Measurements from ENCODE around the gene MYO1C.

The MYO1C gene

GRCh38 chr17:1434150-1434549 is 58.3 kb downstream of the MYO1C start:
- no peak for DNase-seq (ENCODE audit: low read depth in 1 of 2, low spot score in 1 of 2)

GRCh38 chr17:1431631-1432104 is 60.8 kb downstream of the MYO1C start:
- no peak for TF ChIP-seq CTCF (IDR thresholded peaks at IDR 0.05; ENCODE audit: insufficient read depth, low read length)
- Histone ChIP-seq H3K27ac (replicated peaks) (no peak overlapping the region), H3K27me3 (ENCODE audit: insufficient read depth, poor library complexity, severe bottlenecking) (no peaks in the 10 kb centered on the region), H3K4me3 (replicated peaks; ENCODE audit: insufficient read depth, low read length) (no peak overlapping the region)
- DNase-seq (ENCODE audit: low read depth in 1 of 2, low spot score in 1 of 2) = no peak

More at GRCh38 chr17:1434150-1434549, 58.3 kb downstream of the MYO1C start:
- Histone ChIP-seq H3K27ac (replicated peaks) (no peak overlapping the region), H3K27me3 (ENCODE audit: insufficient read depth, poor library complexity, severe bottlenecking) (no peaks in the 10 kb centered on the region), H3K4me3 (replicated peaks; ENCODE audit: insufficient read depth, low read length) (no peak overlapping the region)
- TF ChIP-seq POLR2AphosphoS5 (IDR thresholded peaks at IDR 0.05; ENCODE audit: low read depth) = no peak
- no peak for TF ChIP-seq GABPA (IDR thresholded peaks at IDR 0.05; ENCODE audit: low read depth)
- TF ChIP-seq CTCF (IDR thresholded peaks at IDR 0.05; ENCODE audit: insufficient read depth, low read length) = no peak
- no peak for TF ChIP-seq REST (IDR thresholded peaks at IDR 0.05; ENCODE audit: insufficient replicate concordance, low read depth)
- no peak for TF ChIP-seq SPI1 (IDR thresholded peaks at IDR 0.05; ENCODE audit: borderline replicate concordance, low read depth)

GRCh38 chr17:1423456-1424135 is 68.9 kb downstream of the MYO1C start:
- Histone ChIP-seq H3K27ac (replicated peaks) (no peak overlapping the region), H3K27me3 (ENCODE audit: insufficient read depth, poor library complexity, severe bottlenecking) (no peaks in the 10 kb centered on the region), H3K4me3 (replicated peaks; ENCODE audit: insufficient read depth, low read length) (no peak overlapping the region)
- DNase-seq (ENCODE audit: low read depth in 1 of 2, low spot score in 1 of 2) = no peak
- TF ChIP-seq SPI1 (IDR thresholded peaks at IDR 0.05; ENCODE audit: borderline replicate concordance, low read depth) = no peak
- TF ChIP-seq GABPA (IDR thresholded peaks at IDR 0.05; ENCODE audit: low read depth) = no peak
- TF ChIP-seq CTCF (IDR thresholded peaks at IDR 0.05; ENCODE audit: insufficient read depth, low read length) = no peak
- TF ChIP-seq POLR2AphosphoS5 (IDR thresholded peaks at IDR 0.05; ENCODE audit: low read depth) = no peak
- no peak for TF ChIP-seq REST (IDR thresholded peaks at IDR 0.05; ENCODE audit: insufficient replicate concordance, low read depth)

- no peak for TF ChIP-seq REST (IDR thresholded peaks at IDR 0.05; ENCODE audit: insufficient replicate concordance, low read depth)
- no peak for TF ChIP-seq POLR2AphosphoS5 (IDR thresholded peaks at IDR 0.05; ENCODE audit: low read depth)
- TF ChIP-seq SPI1 (IDR thresholded peaks at IDR 0.05; ENCODE audit: borderline replicate concordance, low read depth) = no peak
- no peak for TF ChIP-seq GABPA (IDR thresholded peaks at IDR 0.05; ENCODE audit: low read depth)
- no peak for TF ChIP-seq CTCF (IDR thresholded peaks at IDR 0.05; ENCODE audit: insufficient read depth, low read length)
- no peak overlapping the region for H3K27ac ChIP-seq (replicated peaks)
- no peaks in the 10 kb centered on the region for H3K27me3 ChIP-seq (ENCODE audit: insufficient read depth, poor library complexity, severe bottlenecking)
- no peak for DNase-seq (ENCODE audit: low read depth in 1 of 2, low spot score in 1 of 2)
- H3K4me3 ChIP-seq (replicated peaks; ENCODE audit: insufficient read depth, low read length) = no peak overlapping the region
Observed at GRCh38 chr17:1422885-1423284, 69.6 kb downstream of the MYO1C start.
